ENCODE measurements around the gene FLRT1.

The FLRT1 gene

GRCh38 chr11:64008914-64009633 lies 26.7 kb upstream of the FLRT1 start:
- TF ChIP-seq REST (IDR thresholded peaks at IDR 0.05; ENCODE audit: low read depth) (no peak), ZBTB7A (IDR thresholded peaks at IDR 0.05; ENCODE audit: low read depth) (no peak), YY1 (IDR thresholded peaks at IDR 0.05; ENCODE audit: low read depth) (no peak), EP300 (IDR thresholded peaks at IDR 0.05; ENCODE audit: borderline replicate concordance) (no peak), RAD21 (IDR thresholded peaks at IDR 0.05; ENCODE audit: low read depth) (no peak), CREB1 (IDR thresholded peaks at IDR 0.05; ENCODE audit: low read depth) (no peak), CEBPB (IDR thresholded peaks at IDR 0.05) (no peak), TCF12 (IDR thresholded peaks at IDR 0.05; ENCODE audit: low read depth) (no peak), NFIC (IDR thresholded peaks at IDR 0.05) (no peak), USF1 (IDR thresholded peaks at IDR 0.05) (no peak), TAF1 (IDR thresholded peaks at IDR 0.05; ENCODE audit: low read depth) (no peak), TEAD4 (IDR thresholded peaks at IDR 0.05) (no peak), FOXM1 (IDR thresholded peaks at IDR 0.05; ENCODE audit: borderline replicate concordance, low read depth) (no peak), MAX (IDR thresholded peaks at IDR 0.05) (no peak), EGR1 (IDR thresholded peaks at IDR 0.05) (no peak)

GRCh38 chr11:64009710-64010109 lies 26.0 kb upstream of the FLRT1 start:
- TF ChIP-seq RAD21 (IDR thresholded peaks at IDR 0.05; ENCODE audit: low read depth): no peak

GRCh38 chr11:64010783-64011182 lies 24.9 kb upstream of the FLRT1 start:
- TF ChIP-seq TAF1 (IDR thresholded peaks at IDR 0.05; ENCODE audit: low read depth) (no peak), EGR1 (IDR thresholded peaks at IDR 0.05) (no peak), FOXM1 (IDR thresholded peaks at IDR 0.05; ENCODE audit: borderline replicate concordance, low read depth) (no peak), RAD21 (IDR thresholded peaks at IDR 0.05; ENCODE audit: low read depth) (no peak), NFIC (IDR thresholded peaks at IDR 0.05) (no peak), MAX (IDR thresholded peaks at IDR 0.05) (no peak), TEAD4 (IDR thresholded peaks at IDR 0.05) (no peak), USF1 (IDR thresholded peaks at IDR 0.05) (no peak), EP300 (IDR thresholded peaks at IDR 0.05; ENCODE audit: borderline replicate concordance) (no peak), CREB1 (IDR thresholded peaks at IDR 0.05; ENCODE audit: low read depth) (no peak), REST (IDR thresholded peaks at IDR 0.05; ENCODE audit: low read depth) (no peak)

GRCh38 chr11:64011371-64011770 lies 24.4 kb upstream of the FLRT1 start:
- no peak for TF ChIP-seq TCF12 (IDR thresholded peaks at IDR 0.05; ENCODE audit: low read depth)
- TF ChIP-seq CEBPB (IDR thresholded peaks at IDR 0.05): no peak
- no peak for TF ChIP-seq MAX (IDR thresholded peaks at IDR 0.05)

GRCh38 chr11:64013141-64013896 lies 22.4 kb upstream of the FLRT1 start:
- TF ChIP-seq TAF1 (IDR thresholded peaks at IDR 0.05; ENCODE audit: low read depth) (no peak), CREB1 (IDR thresholded peaks at IDR 0.05; ENCODE audit: low read depth) (no peak), FOXM1 (IDR thresholded peaks at IDR 0.05; ENCODE audit: borderline replicate concordance, low read depth) (no peak), TEAD4 (IDR thresholded peaks at IDR 0.05) (no peak), EGR1 (IDR thresholded peaks at IDR 0.05) (no peak), YY1 (IDR thresholded peaks at IDR 0.05; ENCODE audit: low read depth) (no peak), EP300 (IDR thresholded peaks at IDR 0.05; ENCODE audit: borderline replicate concordance) (no peak), TCF12 (IDR thresholded peaks at IDR 0.05; ENCODE audit: low read depth) (no peak), NFIC (IDR thresholded peaks at IDR 0.05) (no peak), USF1 (IDR thresholded peaks at IDR 0.05) (no peak), REST (IDR thresholded peaks at IDR 0.05; ENCODE audit: low read depth) (no peak), RAD21 (IDR thresholded peaks at IDR 0.05; ENCODE audit: low read depth) (no peak), ZBTB7A (IDR thresholded peaks at IDR 0.05; ENCODE audit: low read depth) (no peak), CEBPB (IDR thresholded peaks at IDR 0.05) (no peak), MAX (IDR thresholded peaks at IDR 0.05) (no peak)

All from Ishikawa (cell line).